GM21786 (cell line): Measurements from ENCODE around the gene ALDOA.
A peak's percentile ranks its signal among the peaks of the same experiment; 100 is the strongest.
"Not testable (repeated sequence)": the region's sequence is repeated elsewhere in the genome, so short reads cannot be mapped to it uniquely, and the experiment has no call there.

ENCODE experiments used
- ATAC-seq: cut with Tn5 transposase; IDR thresholded peaks from one replicate; pipeline ENCODE4 v1.9.1; 2021; ENCODE audit not compliant: unreplicated experiment

ALDOA gene

DNA sequence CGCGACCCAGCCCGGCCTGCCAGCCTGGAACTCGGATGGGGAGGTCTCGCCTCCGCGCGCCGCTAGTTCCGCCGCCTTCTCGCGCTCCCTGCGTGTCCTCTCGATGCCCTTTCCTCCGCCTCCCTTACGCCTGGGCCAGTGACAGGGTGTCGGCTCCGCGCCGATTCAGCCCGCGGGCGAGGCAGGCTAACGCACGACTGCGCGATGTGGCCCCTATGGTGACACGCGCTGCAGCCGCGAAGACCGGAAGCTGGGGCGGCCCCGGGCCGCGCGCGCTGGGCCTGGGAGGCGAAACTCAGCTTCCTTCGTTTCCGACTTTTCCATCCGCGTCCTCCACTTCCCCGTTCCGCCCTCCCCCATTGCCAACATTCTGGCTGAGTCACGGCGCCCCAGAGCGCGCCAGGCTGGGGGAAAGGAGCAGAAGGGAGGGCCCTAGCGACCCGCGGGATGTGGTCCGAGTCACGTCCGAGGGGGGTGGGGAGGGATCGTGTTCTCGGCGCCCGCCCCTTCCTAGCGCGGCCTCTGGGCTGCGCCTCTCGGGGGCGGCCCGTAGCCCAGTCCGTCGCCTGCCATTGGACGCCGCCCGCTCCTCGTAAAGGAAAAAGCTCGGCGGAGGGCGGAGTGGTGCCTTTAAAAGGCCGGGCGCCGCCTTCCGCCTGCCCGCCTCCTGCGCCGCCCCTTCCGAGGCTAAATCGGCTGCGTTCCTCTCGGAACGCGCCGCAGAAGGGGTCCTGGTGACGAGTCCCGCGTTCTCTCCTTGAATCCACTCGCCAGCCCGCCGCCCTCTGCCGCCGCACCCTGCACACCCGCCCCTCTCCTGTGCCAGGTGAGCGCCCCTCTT, at the start of gene ALDOA:
Gene ALDOA (plus strand): TSS at position 659 of the 841 bp plus-strand sequence. CDS start 1,138 bp downstream, outside the sequence.
- peak; percentile 76 for ATAC-seq

DNA sequence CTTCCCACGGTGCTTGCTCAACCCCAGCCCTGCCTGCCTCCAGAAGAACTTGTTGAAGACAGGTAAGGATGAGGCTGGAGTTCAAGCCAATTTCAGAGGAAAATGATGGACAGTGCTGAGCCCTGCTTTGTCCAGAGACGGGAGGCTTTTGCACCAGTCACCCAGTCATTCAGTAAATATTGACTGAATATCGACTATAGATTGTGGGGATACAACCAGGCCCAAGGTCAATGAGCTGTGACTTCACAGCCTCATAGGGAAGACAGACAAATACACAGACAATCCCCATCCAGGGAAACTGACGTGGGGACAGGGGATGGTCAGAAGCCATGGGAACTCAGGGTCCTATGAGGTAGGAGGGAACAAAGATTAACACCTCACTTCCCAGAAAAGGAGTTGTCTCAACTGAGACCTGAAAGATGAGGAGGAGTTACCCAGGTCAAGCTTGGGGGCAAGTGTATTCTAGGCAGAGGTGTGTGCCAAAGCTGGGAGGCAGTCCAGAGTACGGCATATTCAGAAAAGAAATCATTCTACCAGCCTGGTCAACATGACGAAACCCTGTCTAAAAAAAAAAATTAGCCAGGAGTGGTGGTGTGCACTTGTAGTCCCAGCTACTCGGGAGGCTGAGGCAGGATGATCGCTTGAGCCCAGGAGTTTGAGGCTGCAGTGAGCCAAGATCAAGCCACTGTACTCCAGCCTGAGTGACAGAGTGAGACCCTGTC, 48.8 kb upstream of the ALDOA start:
- ATAC-seq = no peak

DNA sequence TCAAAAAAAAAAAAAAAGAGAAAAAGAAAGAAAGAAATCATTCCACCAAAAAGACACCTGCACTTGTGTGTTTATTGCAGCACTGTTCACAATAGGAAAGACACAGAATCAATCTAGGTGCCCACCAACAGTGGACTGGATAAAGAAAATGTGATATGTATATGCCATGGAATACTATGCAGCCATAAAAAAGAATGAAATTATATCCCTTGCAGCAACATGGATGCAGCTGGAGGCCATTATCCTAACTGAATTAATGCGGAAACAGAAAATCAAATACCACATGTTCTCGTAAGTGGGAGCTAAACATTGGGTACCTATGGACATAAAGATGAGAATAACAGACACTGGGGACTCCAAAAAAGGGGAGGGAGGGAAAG, 48.3 kb upstream of the ALDOA start:
- ATAC-seq = no peak

DNA sequence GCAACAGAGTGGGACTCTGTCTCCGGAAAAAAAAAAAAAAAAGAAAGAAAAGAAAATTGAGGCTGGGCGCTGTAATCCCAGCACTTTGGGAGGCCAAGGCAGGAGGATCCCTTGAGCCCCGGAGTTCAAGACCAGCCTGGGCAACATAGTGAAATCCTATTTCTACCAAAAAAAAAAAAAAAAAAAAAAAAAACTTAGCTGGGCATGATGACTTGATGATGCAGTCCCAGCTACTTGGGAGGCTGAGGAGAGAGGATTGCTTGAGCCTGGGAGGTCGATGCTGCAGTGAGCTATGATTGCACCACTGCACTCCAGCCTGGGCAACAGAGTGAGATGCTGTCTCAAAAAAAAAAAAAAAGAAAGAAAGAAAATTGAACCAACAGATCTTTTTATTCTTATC, 47.6 kb upstream of the ALDOA start:
- ATAC-seq = not testable (repeated sequence)

DNA sequence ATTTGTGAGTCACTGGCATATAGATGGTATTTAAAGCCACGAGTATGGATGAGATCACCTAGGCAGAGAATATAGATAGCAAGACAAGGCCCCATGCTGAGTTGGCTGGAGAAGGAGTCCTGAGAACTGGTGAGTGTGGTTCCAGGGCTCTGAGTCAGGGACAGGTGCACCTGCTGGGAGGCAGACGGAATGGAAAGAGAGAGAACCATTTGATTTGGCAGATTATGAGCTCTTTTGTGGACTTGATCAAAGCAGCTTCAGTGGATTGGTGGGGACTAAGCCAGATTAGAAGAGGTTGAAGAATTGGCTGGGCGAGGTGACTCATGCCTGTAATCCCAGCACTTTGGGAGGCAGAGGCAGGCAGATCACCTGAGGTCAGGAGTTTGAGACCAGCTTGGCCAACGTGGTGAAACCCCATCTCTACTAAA, 46.8 kb upstream of the ALDOA start:
- ATAC-seq = no peak

DNA sequence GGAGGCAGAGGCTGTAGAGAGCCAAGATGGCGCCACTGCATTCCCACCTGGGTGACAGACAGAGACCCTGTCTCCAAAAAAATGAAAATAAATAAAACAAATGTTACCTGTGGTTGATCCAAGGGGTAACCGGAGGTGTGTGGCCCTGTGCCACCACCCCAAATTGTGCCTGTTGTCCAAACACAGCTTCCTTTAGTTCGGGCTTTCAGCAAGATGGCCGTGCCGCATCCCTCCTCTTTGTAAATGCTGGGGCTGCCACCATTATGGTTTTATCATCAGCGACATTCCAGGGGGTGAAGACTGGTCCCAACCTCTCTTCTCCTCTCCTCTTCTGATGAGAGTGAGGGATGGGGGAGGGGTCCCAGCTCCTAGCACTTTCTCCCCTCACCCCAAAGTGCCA, 42.7 kb upstream of the ALDOA start, which contains the start of gene C16orf92:
Gene C16orf92 (plus strand): TSS at position 312 of the 400 bp plus-strand sequence. CDS start 143 bp downstream, outside the sequence.
- ATAC-seq = no peak

DNA sequence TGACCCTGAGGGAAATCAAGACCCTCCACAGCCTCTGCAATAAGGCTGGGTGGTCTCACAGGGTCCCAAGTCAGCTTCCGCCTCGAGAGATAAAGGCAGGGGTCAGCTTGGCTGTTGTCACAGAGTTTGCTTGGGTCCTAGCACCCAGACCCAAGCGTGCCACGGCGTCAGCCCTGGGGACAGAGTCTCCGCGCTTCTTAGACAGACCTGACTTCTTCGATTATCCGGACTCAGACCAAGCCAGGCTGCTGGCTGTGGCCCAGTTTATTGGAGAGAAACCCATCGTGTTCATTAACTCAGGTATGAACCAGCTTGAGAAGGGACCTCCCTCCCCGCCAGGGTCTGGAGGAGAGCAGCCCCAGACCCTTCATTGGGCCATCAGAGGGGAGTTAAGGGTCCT, 42.0 kb upstream of the ALDOA start:
- ATAC-seq = no peak

DNA sequence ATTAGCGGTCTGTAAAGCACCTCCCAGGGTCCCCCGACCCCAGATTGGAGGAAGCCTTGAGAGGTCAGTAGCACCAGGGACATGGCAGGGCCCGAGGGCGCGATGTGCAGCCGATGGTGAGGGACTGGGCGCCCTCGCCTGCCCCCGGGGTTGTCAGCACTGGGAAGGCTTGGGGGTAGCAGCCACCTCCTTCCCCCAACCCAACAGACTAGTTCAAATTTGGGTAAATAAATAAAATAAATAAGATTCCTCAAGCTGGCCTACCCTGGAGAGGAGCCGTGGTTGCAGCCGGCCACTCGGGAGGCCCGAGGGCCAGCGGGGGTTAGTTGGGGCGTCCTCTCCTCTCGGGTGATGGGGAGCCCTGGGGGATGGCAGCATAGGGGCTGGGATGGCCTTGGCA, 41.1 kb upstream of the ALDOA start:
- no peak for ATAC-seq

DNA sequence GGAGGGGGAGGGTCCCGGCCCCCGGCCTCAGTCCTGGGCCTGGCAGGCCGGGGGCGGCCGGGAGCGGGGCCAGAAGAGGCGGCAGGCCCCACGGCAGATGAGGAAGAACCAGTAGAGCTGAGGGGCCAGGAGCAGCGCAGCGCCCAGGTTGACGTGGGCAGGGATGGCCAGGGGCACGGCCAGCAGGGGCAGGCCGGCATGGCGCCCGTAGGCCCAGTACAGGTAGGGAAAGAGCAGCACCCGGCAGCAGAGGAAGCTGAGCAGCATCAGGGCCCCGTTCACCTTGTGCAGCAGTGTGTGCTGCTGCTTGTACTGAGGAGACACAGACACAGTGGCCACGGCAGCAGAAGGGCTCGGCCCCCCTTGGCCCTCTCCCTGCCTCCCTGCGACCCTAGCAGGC, 40.4 kb upstream of the ALDOA start:
- no peak for ATAC-seq

DNA sequence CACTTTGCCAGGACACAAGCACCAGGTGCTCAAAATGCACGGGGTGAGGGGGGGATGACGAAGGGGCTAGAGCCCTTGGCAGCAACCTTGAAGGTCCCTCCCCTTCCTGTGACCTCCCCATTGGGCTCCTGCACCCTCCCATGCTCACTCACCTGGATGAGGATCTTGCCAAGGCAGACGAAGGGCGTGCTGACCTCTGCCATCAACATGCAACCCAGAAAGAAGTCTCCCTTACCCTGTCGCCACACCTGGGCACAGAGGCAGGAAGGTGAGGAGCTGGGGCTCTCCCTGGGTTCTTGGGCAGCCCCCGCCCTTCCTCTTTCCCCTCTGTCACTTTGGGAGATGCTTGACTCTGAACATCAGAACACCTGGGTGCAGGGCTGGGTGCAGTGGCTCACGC, 40.0 kb upstream of the ALDOA start:
- no peak for ATAC-seq

DNA sequence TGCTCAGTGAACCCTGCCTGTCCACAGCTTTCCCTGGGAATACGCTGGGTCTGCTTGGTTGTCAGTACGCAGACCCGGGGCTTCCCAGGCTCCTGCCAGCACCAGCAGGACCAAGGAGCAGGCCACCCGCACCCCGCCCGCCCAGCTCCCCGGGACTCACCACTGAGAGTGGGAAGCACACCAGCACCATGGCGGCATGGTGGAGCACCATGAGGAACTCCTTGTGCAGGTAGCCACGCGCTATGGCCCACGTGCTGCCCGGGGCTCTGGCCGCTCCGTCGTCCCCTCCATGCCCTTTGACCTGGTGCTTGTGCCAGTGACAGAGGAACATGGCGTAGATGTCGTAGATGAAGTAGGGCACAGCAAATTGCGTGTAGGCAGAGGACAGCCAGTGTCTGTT, 39.1 kb upstream of the ALDOA start:
- no peak for ATAC-seq

DNA sequence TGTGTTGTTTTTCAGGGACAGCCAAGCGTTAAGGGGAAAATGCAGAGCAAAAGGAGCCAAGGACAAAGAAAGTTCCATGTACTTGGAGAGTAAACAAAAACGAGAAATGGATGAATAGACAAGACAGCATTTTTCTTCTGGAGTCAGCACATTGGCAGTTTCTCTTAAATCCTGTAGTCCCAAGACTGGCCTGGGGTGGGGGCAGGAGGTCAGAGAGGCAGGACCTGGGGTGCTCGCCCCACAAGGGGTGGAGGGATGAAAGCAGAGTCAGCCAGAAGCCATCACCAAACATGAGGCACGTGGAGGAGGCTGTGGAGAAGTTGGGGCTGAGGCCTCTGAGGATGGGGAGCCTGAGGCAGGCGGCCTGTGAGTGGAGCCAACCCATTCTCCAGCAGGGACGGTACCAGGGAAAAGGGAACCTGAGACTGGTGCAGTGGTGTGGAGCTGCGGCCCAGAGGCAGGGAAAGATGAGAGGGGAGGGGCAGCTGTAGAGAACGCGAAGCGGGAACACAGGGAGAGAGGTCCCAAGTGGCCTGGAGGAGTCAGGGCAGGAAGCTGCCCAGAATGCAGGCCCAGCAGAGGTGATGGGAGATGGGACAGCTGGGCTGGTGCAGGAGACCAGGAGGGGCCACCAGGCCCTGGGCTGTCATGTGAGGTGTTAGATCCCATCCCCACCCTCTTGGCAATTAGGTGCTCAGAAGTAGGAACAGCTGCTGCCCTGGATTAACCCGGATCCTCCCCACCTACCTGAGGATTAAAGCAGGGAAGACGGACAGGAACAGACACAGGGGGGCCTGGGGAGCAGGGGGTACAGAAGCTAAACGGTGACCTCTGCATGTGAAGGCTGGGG, 37.7 kb upstream of the ALDOA start:
- no peak for ATAC-seq

DNA sequence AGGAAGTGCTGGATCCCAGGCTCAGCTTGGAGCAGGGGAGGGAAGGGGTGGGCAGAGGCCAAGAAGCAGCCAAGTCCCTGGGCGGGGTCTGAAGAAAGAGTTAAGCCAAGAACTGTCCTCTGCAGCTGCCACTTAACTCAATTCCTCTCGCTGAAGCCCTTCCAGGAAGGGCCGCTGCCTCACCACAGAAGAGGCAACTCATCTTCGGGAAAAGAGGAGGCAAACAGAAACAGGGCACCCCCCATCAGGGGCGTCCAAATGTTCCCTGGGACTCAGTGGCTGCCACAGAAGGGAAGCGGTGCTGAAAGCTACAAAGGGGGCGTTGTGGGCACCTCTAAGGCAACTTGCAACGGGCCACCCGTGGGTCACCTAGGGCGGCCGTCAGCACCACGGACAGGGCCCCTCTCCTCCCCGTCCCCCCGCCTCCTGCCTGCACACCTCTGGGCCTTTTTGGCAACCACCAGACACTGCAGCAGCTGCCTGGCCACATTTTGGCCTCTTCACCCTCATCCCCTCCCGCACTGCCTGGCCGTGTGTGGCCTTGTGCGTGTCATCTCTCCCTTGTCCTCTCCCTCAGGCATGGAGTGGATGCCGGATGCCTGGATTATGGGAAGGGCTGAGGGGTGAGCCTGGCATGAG, 37.0 kb upstream of the ALDOA start:
- no peak for ATAC-seq

DNA sequence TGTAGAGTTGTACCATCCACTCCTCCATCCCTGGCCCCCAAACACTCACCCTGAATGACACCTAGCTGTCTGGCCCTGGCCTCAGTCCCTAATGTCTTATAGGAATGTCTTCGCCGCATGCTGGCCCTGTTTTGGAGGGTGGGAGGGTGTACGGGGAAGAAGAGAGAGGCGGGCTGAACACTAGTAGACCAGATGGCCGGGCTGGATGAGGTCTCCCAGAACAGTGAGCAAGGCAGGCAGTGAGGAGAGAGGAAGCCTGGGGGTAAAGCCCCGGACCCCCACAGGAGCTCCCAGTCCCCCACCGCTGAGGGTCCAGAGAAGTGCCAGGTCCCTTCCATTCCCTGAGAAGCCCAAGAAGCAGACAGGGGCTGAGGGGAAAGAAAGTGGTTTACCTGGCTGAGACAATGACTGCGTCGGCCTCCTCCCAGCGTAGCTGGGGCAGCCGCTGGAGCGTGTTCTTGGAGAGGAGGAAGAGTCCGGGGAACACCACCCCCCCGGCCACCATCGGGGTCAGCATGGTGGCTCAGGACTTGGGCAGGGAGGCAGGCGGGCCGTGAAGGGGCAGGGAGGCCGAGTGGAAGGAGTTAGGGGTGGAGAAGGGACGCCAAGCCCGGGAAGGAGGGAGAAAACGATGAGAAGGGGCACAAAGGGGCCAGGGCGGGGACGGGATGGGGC, 35.4 kb upstream of the ALDOA start:
- ATAC-seq = no peak

DNA sequence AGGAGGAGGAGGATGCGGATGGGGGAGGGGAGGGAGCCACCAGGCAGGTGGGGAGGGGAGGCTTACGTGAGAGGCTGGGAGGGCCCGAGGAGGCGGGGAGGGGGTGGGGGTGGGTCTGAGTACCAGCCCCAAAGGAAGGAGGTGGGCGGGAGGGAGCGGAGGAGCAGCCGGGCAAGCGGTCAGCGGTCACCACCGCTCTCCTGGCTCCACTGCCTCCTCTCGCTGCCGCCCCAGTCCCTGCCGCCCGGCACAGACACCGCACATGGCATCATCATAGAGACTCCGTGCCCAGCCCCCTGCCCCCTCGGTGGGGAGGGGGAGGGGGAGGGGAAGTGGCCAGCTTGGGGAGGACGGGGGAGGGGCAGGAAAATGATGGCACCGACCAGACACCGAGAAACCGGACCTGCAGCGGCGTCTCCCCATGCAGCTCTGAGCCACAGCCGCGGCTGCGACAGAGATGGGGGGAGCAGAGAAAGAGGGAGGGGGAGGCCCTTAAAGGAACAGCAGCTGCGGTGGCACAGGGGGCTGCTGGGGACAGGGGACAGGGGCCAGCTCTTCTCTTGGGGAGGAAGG, 34.6 kb upstream of the ALDOA start, which contains the start of gene TLCD3B:
Gene TLCD3B (minus strand): TSS at position 431 of the 573 bp plus-strand sequence. CDS start 744 bp downstream, outside the sequence.
- ATAC-seq = no peak

DNA sequence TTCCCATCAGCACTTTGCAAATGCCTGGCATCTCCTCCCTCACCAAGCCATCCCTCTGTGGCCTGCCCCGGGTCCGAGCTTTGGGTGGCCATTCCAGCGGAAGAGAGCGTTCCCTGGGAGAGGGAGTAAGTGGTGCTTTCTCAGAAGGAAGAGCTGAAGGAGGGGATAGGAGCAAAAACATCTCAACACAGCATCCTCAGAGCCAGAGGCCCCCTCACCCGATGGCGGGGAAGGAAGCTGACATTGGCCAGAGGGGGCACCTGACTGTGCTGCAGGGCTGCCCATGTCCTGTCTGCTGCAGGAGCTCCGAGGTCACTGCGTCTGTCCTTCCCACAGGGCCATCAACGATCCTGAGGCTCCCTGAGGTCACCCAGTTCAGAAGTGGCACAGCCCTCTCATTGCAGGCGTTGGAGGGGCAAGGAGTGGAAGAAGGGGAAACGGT, 34.1 kb upstream of the ALDOA start:
- no peak for ATAC-seq

DNA sequence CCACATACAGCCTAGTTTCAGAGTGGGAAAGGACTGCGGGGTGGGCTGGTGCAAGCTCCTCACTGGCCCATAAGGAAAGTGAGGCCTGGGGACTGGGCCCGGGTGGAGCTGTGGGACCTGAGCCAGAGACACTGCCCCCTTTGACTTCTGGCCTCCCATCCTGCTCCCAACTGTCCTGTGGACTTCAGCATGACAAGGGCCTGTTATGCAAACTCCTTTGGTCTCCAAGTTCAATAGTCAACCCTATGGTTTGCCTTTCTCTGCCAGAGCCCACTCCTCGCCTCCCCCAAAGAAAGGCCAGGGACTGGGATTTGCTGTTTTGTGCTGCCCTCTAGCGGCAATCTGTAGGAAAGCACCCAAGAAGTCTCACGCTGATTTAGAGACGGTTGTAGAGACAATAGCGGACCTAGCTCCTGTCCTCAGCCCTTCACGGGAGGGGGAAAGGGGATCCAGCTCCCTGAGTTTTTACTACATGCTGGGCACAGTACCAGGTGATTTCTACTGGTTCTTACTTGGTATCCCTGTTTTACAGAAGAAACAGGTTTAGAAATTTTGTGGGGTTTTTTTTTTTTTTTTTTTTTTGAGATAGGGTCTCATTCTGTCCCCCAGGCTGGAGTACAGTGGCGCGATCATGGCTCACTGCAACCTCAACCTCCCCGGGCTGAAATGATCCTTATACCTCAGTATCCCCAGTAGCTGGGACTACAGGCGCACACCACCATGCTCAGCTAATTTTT, 33.3 kb upstream of the ALDOA start:
- no peak for ATAC-seq

DNA sequence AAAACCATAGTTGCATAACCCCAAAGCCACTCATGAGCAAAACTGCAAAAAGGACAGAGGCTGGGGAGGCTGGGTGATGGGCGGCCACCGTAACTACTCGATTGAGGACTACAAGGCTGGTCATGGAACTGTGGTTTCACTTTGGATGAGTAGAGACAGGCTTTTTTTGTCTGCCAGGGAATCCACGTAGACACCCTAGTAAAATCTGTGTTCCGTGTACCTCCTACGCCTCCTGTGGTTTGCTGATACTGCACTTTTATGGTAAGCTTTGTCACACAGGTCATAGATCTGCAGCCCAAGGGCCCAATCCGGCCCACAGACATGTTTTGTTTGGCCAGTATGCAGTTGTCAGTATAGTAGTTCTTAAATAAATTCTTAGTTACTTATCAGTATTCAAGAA, 32.3 kb upstream of the ALDOA start:
- no peak for ATAC-seq

DNA sequence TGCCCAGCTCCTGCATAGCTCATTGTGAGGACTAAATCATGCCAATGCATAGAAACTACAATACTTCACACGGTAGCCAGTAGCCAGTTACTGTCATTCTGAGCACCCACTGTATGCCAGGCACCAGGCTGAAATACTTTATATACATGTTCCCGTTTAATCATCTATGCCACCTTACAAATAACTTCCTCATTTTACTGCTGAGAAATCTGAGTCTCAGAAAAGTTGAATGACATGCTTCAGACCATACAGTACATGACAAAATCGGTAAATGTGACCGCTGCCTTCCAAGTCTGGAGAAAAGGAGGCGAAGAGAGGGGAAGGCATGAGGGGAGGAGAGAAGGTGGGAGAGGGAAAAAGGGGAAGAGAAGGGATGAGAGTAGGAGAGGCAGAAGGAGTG, 25.3 kb upstream of the ALDOA start:
- no peak for ATAC-seq
